Gastroesophageal sphincter (tissue), 4 donors: ENCODE measurements around the gene PJVK. TPM values are rescaled to one million over a fixed set of nuclear protein-coding genes. Genes with fewer than 3 reads are reported as not detected.

Experiments used
- ATAC-seq: fragments of 150-250 bp; one replicate; pipeline ENCODE4 v1.9.1; 2016; ENCODE audit warnings: mild to moderate bottlenecking, moderate library complexity
- H3K27ac ChIP-seq, 4 donors: fragments of 200-600 bp; sonication (generic) in 3 of 4; 1 replicate in 3 of 4; 2 replicates in 1 of 4; pipeline ENCODE4 v1.5.1; 2016 to 2019
- H3K27me3 ChIP-seq: fragments of 200-600 bp; sonication (generic); one replicate; pipeline ENCODE4 v1.5.1; 2019
- H3K36me3 ChIP-seq, 2 donors: fragments of 200-600 bp; sonication (generic); one replicate each; pipeline ENCODE4 v1.5.1; 2019; ENCODE audit warnings: control low read depth in 1 of 2
- H3K4me1 ChIP-seq, 3 donors: fragments of 200-600 bp; sonication (generic); 1 replicate in 2 of 3; 2 replicates in 1 of 3; pipeline ENCODE4 v1.5.1; 2016 to 2019; ENCODE audit warnings: control low read depth in 2 of 3
- H3K4me3 ChIP-seq, 2 donors: fragments of 200-600 bp; sonication (generic); one replicate each; pipeline ENCODE4 v1.5.1; 2019; ENCODE audit warnings: mild to moderate bottlenecking in 1 of 2, moderate library complexity in 1 of 2
- H3K9me3 ChIP-seq, 3 donors: fragments of 200-600 bp; sonication (generic); one replicate each; pipeline ENCODE4 v1.5.1; 2017 to 2019; ENCODE audit warnings: control low read depth in 2 of 3
- EP300 ChIP-seq: sonication (generic); formaldehyde crosslinking; IDR thresholded peaks from one replicate; pipeline ENCODE4 v1.6.1; 2017; ENCODE audit warnings: antibody characterized with exemption, mild to moderate bottlenecking
- POLR2A ChIP-seq, 2 donors: fragments of 450-650 bp; IDR thresholded peaks; one replicate each; pipeline ENCODE4 v1.6.1; 2017; ENCODE audit warnings: antibody characterized with exemption in 2 of 2, mild to moderate bottlenecking in 2 of 2, moderate library complexity in 1 of 2
- POLR2AphosphoS5 ChIP-seq: sonication (generic); formaldehyde crosslinking; IDR thresholded peaks from one replicate; pipeline ENCODE4 v1.6.1; 2017; ENCODE audit warnings: antibody characterized with exemption
- WGBS, 2 donors: methylation state at CpG; one replicate each; pipeline ENCODE4 v1.1.5; 2018; ENCODE audit warnings: low coverage in 1 of 2; 5-methylcytosine and 5-hydroxymethylcytosine counted together
- total RNA-seq, 4 donors: library from RNA; depleted of rRNA; stranded (reverse); fragments of >200 nt; gene quantifications; one replicate each; pipeline ENCODE4 v1.1.0, GENCODE V29; 2016
- TF ChIP-seq, protein P1 (sequence below), 4 experiments: fragments of 200-600 bp in 2 of 4; fragments of 450-650 bp in 2 of 4; sonication (generic) in 1 of 4; IDR thresholded peaks; one replicate each; pipeline ENCODE4 v1.5.1; 2017 to 2019; ENCODE audit warnings: antibody characterized with exemption in 4 of 4, mild to moderate bottlenecking in 2 of 4, moderate library complexity in 2 of 4

The PJVK gene, protein sequence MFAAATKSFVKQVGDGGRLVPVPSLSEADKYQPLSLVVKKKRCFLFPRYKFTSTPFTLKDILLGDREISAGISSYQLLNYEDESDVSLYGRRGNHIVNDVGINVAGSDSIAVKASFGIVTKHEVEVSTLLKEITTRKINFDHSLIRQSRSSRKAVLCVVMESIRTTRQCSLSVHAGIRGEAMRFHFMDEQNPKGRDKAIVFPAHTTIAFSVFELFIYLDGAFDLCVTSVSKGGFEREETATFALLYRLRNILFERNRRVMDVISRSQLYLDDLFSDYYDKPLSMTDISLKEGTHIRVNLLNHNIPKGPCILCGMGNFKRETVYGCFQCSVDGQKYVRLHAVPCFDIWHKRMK
- total RNA-seq, result 1 to 10 TPM; 2.9 to 4.7 (median 3.9) TPM

DNA sequence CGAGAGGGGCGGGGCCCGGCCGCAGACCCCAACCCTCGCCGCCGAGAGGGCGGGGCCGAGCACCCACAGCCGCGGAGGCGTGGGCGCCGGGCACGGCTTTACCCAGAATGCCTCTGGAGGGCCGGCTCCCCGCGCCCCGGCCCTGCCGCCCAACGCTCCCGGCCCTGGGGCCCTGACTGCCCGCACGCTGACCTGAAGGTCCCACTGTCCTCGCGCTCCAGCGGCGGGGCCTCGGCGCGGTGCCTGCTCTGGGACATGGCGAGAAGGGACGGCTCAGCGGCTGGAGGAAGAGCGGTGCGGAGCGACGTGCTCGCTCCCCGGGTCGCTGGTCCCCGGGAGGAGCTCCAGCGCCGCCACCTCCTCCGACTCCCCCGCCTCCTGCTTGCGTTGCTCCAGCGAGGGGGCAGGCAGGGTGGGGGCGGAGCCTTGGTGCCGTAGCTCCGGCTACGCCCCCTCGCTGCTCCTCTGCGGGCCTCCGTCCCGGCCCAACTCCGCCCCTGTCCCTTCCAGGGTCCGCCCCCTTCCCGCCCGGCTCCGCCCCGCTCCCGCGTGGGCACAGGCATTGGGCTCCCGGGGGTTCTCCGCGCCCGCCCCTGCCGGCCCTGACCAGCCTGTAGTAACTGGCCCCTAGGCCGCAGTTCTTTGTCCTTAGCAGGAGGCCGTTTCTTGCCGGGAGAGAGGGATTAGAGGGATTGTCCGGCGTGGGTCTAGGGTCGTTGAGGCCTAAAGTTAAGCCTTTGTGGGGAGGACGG, at the start of gene PJVK, which contains the start of gene PRKRA:
TSS of gene PJVK (plus strand) at position 605 of the 752 bp plus-strand sequence. CDS start 2,032 bp downstream, outside the sequence.
TSS of gene PRKRA (minus strand) at position 402 of the 752 bp plus-strand sequence. CDS start at position 257, 145 bp downstream.
- H3K27me3 ChIP-seq, result no peaks in the 10 kb centered on the region
- peak within 1 kb of the TSS; percentile 48 to 64 for H3K4me3 ChIP-seq
- H3K36me3 ChIP-seq, result peaks cover 0 to 21% of the 10 kb centered on the region in 2 donors
- peak; percentile 98 for ATAC-seq
- TF ChIP-seq, protein P1, sequence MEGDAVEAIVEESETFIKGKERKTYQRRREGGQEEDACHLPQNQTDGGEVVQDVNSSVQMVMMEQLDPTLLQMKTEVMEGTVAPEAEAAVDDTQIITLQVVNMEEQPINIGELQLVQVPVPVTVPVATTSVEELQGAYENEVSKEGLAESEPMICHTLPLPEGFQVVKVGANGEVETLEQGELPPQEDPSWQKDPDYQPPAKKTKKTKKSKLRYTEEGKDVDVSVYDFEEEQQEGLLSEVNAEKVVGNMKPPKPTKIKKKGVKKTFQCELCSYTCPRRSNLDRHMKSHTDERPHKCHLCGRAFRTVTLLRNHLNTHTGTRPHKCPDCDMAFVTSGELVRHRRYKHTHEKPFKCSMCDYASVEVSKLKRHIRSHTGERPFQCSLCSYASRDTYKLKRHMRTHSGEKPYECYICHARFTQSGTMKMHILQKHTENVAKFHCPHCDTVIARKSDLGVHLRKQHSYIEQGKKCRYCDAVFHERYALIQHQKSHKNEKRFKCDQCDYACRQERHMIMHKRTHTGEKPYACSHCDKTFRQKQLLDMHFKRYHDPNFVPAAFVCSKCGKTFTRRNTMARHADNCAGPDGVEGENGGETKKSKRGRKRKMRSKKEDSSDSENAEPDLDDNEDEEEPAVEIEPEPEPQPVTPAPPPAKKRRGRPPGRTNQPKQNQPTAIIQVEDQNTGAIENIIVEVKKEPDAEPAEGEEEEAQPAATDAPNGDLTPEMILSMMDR (IDR thresholded peaks at IDR 0.05), result peak in 2 of 4 experiments; percentile 20 to 45
- TF ChIP-seq POLR2AphosphoS5 (peak; percentile 87), EP300 (no peak), POLR2A (IDR thresholded peaks at IDR 0.05) (peak; percentile 92 to 93)
- H3K9me3 ChIP-seq, result no peaks in the 10 kb centered on the region
- WGBS, 2 donors, result no CpG with 5 or more reads among the region's 76 CpGs
- peak within 1 kb of the TSS; percentile 81 to 96 (median 95) for H3K27ac ChIP-seq
- H3K4me1 ChIP-seq, result peaks cover 3 to 35% (median 12%) of the 10 kb centered on the region in 3 donors

DNA sequence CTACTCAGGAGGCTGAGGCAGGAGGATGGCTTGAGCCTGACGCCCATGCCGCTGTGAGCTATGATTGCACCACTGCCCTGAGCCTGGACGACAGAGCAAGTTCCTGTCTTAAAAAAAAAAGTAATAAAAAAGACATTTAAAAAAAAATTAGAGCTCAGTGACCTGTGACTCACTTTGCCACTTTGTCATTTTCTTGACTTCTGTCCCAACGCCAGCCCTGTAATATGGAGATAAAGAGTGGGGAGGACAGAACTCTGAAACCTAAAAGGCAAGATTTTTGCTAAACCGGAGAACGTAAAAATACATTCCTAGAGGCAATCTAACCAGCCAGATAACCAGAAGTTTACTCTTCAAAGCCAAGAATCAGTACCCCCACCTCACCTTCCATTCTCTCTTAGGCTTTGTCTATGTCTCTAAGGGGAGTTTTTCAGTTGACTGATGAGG, 49.2 kb upstream of the PJVK start:
- no peaks in the 10 kb centered on the region for H3K9me3 ChIP-seq
- WGBS, 2 donors, result 39% methylated on average over 3 to 5 of the region's 6 CpGs
- no peak overlapping the region for H3K27ac ChIP-seq
- no peak overlapping the region for H3K4me3 ChIP-seq
- no peaks in the 10 kb centered on the region for H3K36me3 ChIP-seq
- H3K27me3 ChIP-seq, result peaks cover 9% of the 10 kb centered on the region
- no peaks in the 10 kb centered on the region for H3K4me1 ChIP-seq
- ATAC-seq, result no peak
- no peak for TF ChIP-seq EP300
- no peak for TF ChIP-seq POLR2AphosphoS5
- TF ChIP-seq, protein P1 (IDR thresholded peaks at IDR 0.05), result no peak
- no peak for TF ChIP-seq POLR2A (IDR thresholded peaks at IDR 0.05)

DNA sequence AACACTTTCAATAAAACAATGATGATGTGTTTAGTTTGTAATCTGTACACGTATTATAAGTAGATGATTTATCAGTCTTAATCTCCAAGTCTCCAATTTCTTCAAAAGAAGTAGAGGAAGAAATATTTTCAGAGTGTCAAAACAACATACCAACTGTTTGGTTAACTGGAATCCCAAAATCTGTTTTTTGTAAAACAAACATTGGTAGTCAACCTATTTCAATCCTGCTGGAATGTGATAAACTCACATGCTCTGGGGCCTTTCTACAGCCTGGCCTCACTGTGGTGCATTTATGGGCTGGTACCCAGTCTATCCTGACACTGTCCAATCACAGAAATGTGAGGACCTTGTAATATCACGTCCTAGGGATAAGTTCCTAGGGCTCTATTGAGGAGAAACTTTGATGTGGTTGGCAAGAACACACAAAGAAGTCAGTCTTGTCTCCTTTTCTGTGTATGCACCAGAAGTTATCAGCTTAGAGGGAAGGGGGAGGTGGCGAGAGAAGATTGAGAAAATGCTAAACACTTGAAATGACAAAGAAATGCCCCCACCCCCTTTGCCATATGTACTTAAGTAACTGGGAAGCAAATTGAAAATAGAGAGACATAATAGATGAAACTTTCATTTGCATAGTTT, 47.4 kb upstream of the PJVK start:
- H3K4me1 ChIP-seq, result no peaks in the 10 kb centered on the region
- TF ChIP-seq, protein P1 (IDR thresholded peaks at IDR 0.05), result no peak
- TF ChIP-seq POLR2AphosphoS5 (no peak), EP300 (no peak), POLR2A (IDR thresholded peaks at IDR 0.05) (no peak)
- no peaks in the 10 kb centered on the region for H3K9me3 ChIP-seq
- 66 to 67% methylated on average over 1 to 3 of the region's 3 CpGs for WGBS, 2 donors
- no peak overlapping the region for H3K4me3 ChIP-seq
- H3K27ac ChIP-seq, result no peak overlapping the region
- H3K36me3 ChIP-seq, result no peaks in the 10 kb centered on the region
- peaks cover 9% of the 10 kb centered on the region for H3K27me3 ChIP-seq
- no peak for ATAC-seq

DNA sequence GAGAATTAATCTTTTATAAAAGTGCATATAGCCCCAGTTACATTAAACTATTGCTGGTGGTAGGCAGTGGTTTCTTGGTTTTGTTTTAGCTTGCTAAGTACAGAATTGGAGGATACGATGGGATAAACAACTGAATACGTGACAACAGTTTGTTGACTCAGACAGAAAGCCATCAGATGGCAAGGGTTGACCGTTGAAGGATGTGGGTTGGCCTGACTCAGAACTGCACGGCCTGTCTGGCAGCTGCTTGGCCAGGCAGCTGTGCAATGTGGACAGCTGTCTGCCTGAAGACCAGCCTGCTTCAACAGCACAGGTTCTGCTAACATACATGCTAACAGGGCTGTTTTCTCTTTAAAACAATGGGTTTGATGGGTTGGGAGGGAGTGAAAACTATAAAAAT, 46.8 kb upstream of the PJVK start:
- Histone ChIP-seq H3K36me3 (no peaks in the 10 kb centered on the region), H3K4me3 (no peak overlapping the region), H3K27me3 (peaks cover 9% of the 10 kb centered on the region), H3K9me3 (no peaks in the 10 kb centered on the region), H3K4me1 (no peaks in the 10 kb centered on the region), H3K27ac (no peak overlapping the region)
- WGBS, 2 donors, result 10 to 38% methylated on average over 4 of the region's 4 CpGs
- no peak for TF ChIP-seq POLR2AphosphoS5
- TF ChIP-seq, protein P1 (IDR thresholded peaks at IDR 0.05), result no peak
- TF ChIP-seq EP300, result no peak
- TF ChIP-seq POLR2A (IDR thresholded peaks at IDR 0.05), result no peak
- ATAC-seq, result no peak
